Gastroesophageal sphincter (tissue), 3 donors: ENCODE results near the gene SNRPA1.

Source experiments
- CTCF ChIP-seq, 4 experiments: fragments of 200-600 bp in 2 of 4; fragments of 450-650 bp in 2 of 4; sonication (generic) in 1 of 4; IDR thresholded peaks; one replicate each; pipeline ENCODE4 v1.5.1; 2017 to 2019; ENCODE audit warnings: antibody characterized with exemption in 4 of 4, mild to moderate bottlenecking in 2 of 4, moderate library complexity in 2 of 4
- EP300 ChIP-seq: sonication (generic); formaldehyde crosslinking; IDR thresholded peaks from one replicate; pipeline ENCODE4 v1.6.1; 2017; ENCODE audit warnings: antibody characterized with exemption, mild to moderate bottlenecking
- POLR2A ChIP-seq, 2 donors: fragments of 450-650 bp; IDR thresholded peaks; one replicate each; pipeline ENCODE4 v1.6.1; 2017; ENCODE audit warnings: antibody characterized with exemption in 2 of 2, mild to moderate bottlenecking in 2 of 2, moderate library complexity in 1 of 2
- POLR2AphosphoS5 ChIP-seq: sonication (generic); formaldehyde crosslinking; IDR thresholded peaks from one replicate; pipeline ENCODE4 v1.6.1; 2017; ENCODE audit warnings: antibody characterized with exemption

DNA sequence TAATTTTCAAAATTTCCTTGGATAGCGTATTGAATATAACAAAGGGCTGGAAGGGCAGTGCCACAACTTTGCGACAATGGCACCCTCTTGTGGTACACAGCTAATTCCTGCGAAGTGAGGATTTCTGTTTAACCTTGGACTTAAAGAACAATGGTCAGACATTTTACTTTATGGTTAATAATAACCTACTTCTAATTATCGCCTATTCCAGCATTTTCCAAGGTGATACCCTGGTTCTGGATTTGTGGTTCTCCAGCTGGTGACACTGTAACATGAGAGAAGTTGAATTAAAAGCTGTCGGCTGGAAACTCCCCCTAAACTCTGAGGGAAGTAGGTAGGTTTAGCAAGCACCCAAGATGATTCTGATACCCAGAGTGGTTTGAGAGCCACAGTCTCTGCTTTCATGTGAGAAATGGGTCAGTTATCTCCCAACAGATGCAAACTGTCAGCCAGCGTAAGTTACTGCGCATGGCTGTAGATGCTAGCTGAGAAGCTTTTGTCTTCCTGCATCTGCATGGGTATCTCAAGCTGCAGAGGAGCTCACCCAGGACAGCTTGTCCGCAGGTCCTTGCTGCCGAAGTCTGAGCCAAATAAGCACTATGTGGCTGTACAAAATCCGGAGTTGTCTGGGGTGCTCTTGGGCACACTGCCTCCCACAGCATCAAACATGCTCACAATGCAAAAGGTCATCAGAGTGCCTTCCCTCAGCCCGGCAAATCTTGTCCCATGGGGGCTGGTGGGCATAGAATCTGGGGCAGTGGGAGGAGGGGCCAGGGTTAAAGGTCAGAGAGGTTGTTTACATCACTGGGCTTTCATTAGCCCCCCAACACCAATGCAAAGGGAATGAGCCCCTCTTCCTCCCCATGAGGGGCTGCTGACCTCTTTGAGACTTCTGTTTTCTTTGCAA is 36.6 kb downstream of the SNRPA1 start:
- TF ChIP-seq CTCF (IDR thresholded peaks at IDR 0.05), result peak; percentile 80 to 86 (median 84)
- no peak for TF ChIP-seq POLR2AphosphoS5
- no peak for TF ChIP-seq EP300
- TF ChIP-seq POLR2A (IDR thresholded peaks at IDR 0.05), result no peak
